Stomach smooth muscle (tissue), 2 donors: ENCODE results near the gene C1R.

ENCODE experiments used
- H3K27ac ChIP-seq: one replicate; pipeline ENCODE4 v1.7.0; 2013; ENCODE audit warnings: mild to moderate bottlenecking, low read length, inconsistent platforms
- H3K27me3 ChIP-seq, 2 donors: one replicate each; pipeline ENCODE4 v1.7.0; 2013; ENCODE audit warnings: low read length in 2 of 2; ENCODE audit not compliant: insufficient read depth in 2 of 2, control insufficient read depth in 1 of 2
- H3K36me3 ChIP-seq, 2 donors: one replicate each; pipeline ENCODE4 v1.7.0; 2013; ENCODE audit warnings: low read length in 2 of 2; ENCODE audit not compliant: control insufficient read depth in 2 of 2, insufficient read depth in 2 of 2
- H3K4me1 ChIP-seq: one replicate; pipeline ENCODE4 v1.7.0; 2013; ENCODE audit warnings: low read length; ENCODE audit not compliant: control insufficient read depth, insufficient read depth
- H3K4me3 ChIP-seq, 2 donors: one replicate each; pipeline ENCODE4 v1.7.0; 2013; ENCODE audit warnings: low read length in 2 of 2
- H3K9ac ChIP-seq, 2 donors: one replicate each; pipeline ENCODE4 v1.7.0; 2013; ENCODE audit warnings: low read length in 2 of 2, mild to moderate bottlenecking in 1 of 2
- H3K9me3 ChIP-seq, 2 donors: one replicate each; pipeline ENCODE4 v1.7.0; 2013; ENCODE audit warnings: low read length in 2 of 2; ENCODE audit not compliant: control insufficient read depth in 2 of 2
- donor health status: healthy.
- donor health status: Pancreatic carcinoma.

Gene C1R

DNA sequence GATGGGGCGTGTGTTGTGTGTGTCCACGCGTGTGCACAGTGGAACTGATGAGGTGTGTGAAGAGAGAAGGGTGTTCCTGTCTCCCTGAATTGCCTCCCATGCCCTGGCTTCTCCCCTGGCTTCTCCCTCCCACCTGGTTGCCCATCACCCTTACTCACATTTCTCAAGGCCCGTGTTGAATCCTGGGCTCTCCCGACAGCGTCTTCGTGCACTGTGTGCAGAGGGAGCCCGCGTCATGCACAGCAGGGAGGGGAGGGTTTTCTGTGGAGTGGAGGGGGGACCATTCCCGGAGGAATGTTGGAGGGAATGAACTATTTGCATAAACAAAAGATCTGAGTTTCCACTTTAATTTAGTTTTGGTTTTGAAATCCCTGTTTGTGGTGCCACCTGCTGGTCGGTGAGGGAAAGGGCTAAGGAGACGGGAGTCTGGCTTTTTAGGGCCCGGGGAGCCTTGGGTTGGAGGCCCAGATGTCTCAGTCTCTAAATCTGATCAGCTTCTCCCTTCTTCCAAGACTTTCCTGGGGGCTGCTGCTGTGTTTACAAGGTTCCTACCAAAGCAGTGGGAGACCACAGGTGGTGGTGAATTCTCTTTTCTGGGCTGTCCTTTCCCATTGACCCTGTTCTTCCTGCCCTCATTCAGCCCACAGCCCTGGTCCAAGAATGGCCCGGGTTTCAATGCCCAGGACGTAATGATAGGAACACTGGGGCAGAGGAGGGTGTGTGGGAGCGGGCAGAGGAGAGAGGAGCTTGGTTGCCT is at the start of gene C1R:
C1R (minus strand) TSS at position 217 of the 757 bp plus-strand sequence; CDS start at position 160, 57 bp downstream.
- peaks cover 10 to 16% of the 10 kb centered on the region in 2 donors for H3K36me3 ChIP-seq
- H3K4me3 ChIP-seq = peak within 1 kb of the TSS; percentile 87 to 91
- peaks cover 36% of the 10 kb centered on the region for H3K4me1 ChIP-seq
- peak within 1 kb of the TSS; percentile 85 to 90 for H3K9ac ChIP-seq
- H3K27ac ChIP-seq = peak within 1 kb of the TSS; percentile 81
- H3K27me3 ChIP-seq = no peaks in the 10 kb centered on the region
- no peaks in the 10 kb centered on the region for H3K9me3 ChIP-seq

DNA sequence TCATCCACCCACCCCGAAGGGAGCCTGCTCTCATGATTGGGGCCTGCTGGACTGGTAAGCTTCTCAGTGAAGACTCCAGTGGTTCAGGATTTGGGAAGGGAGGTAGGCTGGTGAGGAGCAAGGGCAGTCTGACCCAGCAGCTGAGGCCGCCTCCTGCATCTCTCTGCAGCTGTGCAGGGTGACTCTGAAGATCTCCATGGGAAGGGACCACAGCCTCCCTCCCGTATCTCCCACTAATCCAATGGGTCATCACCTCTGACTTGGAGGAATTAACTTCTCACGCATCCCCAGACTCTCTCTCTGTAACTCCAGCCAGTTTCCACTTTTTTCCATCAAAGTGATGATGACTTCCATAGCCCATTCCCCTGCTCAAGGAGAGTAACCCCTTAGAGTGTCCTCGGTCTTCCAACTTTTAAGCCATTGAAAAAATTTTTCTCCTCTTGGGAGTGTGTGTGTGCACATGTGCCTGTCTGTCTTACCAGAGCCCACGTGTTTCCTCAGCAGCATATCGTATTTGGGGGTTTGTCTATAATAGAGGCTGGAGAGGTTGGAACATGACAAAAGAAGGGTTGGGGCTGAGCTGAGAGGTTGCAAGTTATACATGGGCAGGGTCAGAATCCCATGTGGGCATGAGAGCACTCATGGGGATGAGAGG is 49.2 kb upstream of the C1R start:
- no peak overlapping the region for H3K4me3 ChIP-seq
- H3K9ac ChIP-seq = no peak overlapping the region
- H3K27ac ChIP-seq = no peak overlapping the region
- H3K27me3 ChIP-seq = no peaks in the 10 kb centered on the region
- no peaks in the 10 kb centered on the region for H3K9me3 ChIP-seq
- H3K4me1 ChIP-seq = no peaks in the 10 kb centered on the region
- H3K36me3 ChIP-seq = peaks cover 15 to 22% of the 10 kb centered on the region in 2 donors

DNA sequence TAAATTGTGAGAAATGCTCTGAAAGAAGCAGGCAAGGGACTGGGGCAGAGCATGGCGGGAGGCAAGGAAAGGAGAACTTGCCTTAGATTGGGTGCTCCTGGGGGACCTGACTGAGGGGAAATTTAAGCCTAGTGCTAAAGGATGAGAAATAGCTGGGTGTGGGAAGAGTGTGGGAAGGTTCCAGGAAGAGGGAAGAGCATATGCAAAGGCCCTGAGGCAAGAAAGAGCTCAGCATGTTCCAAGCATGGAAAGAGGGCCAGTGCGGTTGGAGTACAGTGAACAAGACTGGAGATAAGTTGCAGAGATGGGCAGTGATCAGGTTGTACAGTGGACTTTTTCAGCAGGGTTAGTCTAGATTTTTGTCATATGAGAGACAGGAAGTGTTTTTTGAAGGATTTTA is 47.0 kb upstream of the C1R start:
- Histone ChIP-seq H3K9me3 (no peaks in the 10 kb centered on the region), H3K27ac (no peak overlapping the region), H3K4me3 (no peak overlapping the region), H3K36me3 (peaks cover 28 to 30% of the 10 kb centered on the region in 2 donors), H3K4me1 (no peaks in the 10 kb centered on the region), H3K9ac (no peak overlapping the region), H3K27me3 (no peaks in the 10 kb centered on the region)

DNA sequence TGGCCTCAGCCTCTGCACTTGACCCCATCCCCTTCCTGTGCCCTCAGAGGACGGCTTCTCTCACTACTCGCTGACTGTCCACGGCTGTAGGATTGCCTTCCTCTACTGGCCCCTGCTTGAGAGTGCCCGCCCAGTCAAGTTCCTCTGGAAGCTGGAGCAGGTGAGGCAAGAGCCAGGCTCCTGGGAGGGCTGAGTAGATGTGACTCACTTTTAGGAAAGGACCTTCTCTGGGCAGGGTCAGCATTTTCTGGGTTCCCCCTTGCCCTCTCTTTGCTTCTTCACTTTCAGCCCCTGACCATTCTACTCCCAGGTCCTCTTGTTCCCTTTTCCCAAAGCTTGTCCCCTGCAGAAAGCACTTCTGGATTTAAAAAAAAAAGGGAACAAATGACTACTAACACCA is 45.7 kb upstream of the C1R start:
- Histone ChIP-seq H3K27me3 (no peaks in the 10 kb centered on the region), H3K36me3 (peaks cover 28% of the 10 kb centered on the region in 2 donors), H3K4me3 (no peak overlapping the region), H3K9me3 (no peaks in the 10 kb centered on the region), H3K27ac (no peak overlapping the region), H3K9ac (no peak overlapping the region), H3K4me1 (no peaks in the 10 kb centered on the region)

DNA sequence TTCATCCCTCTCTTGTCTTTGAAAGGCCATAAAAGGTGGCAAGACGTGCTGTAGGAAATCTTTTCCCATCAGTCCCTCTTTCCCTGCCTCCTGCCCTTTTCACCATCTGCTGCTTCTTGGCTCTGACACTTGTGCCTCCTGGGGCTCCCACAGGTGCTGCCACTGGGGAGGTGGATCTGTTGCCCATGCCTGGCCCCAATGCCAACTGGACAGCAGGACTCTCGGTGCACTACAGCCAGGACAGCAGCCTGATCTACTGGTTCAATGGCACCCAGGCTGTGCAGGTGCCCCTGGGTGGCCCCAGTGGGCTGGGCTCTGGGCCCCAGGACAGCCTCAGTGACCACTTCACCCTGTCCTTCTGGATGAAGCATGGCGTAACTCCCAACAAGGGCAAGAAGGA is 44.4 kb upstream of the C1R start:
- peaks cover 23 to 25% of the 10 kb centered on the region in 2 donors for H3K36me3 ChIP-seq

DNA sequence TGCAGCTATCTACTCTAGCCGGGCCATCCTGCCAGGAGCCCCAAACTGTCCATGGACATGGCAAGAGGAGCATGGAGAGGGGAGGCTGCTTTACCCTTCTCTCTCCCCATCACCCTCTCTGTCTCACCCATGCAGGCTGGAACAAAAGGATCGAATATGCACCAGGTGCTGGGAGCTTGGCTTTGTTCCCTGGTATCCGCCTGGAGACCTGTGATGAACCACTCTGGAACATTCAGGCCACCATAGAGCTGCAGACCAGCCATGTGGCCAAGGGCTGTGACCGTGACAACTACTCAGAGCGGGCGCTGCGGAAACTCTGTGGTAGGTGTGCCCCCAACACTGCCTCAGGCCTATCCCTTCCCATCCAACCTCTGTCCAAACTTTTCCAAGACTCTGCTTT is 43.8 kb upstream of the C1R start:
- H3K9ac ChIP-seq = no peak overlapping the region
- H3K4me1 ChIP-seq = peaks cover 5% of the 10 kb centered on the region
- H3K27ac ChIP-seq = no peak overlapping the region
- H3K27me3 ChIP-seq = no peaks in the 10 kb centered on the region
- H3K4me3 ChIP-seq = no peak overlapping the region
- H3K9me3 ChIP-seq = no peaks in the 10 kb centered on the region
- H3K36me3 ChIP-seq = peaks cover 20 to 21% of the 10 kb centered on the region in 2 donors

More for the DNA sequence above, 44.4 kb upstream of the C1R start:
- Histone ChIP-seq H3K27me3 (no peaks in the 10 kb centered on the region), H3K27ac (no peak overlapping the region), H3K4me1 (no peaks in the 10 kb centered on the region), H3K4me3 (no peak overlapping the region), H3K9ac (no peak overlapping the region), H3K9me3 (no peaks in the 10 kb centered on the region)

GRCh38 chr12:7134396-7135166 is 42.3 kb upstream of the C1R start:
- Histone ChIP-seq H3K4me1 (peaks cover 15% of the 10 kb centered on the region), H3K36me3 (peaks cover 20 to 21% of the 10 kb centered on the region in 2 donors), H3K27me3 (no peaks in the 10 kb centered on the region), H3K9me3 (no peaks in the 10 kb centered on the region), H3K9ac (no peak overlapping the region), H3K4me3 (no peak overlapping the region), H3K27ac (no peak overlapping the region)

- Histone ChIP-seq H3K36me3 (peaks cover 9 to 14% of the 10 kb centered on the region in 2 donors), H3K27ac (no peak overlapping the region), H3K27me3 (no peaks in the 10 kb centered on the region), H3K4me1 (peaks cover 23% of the 10 kb centered on the region), H3K9me3 (no peaks in the 10 kb centered on the region), H3K9ac (peak overlapping the region in 1 of 2 donors; percentile 75), H3K4me3 (peak overlapping the region; percentile 86)
These were observed 39.2 kb upstream of the C1R start for GRCh38 chr12:7131502-7131866.

DNA sequence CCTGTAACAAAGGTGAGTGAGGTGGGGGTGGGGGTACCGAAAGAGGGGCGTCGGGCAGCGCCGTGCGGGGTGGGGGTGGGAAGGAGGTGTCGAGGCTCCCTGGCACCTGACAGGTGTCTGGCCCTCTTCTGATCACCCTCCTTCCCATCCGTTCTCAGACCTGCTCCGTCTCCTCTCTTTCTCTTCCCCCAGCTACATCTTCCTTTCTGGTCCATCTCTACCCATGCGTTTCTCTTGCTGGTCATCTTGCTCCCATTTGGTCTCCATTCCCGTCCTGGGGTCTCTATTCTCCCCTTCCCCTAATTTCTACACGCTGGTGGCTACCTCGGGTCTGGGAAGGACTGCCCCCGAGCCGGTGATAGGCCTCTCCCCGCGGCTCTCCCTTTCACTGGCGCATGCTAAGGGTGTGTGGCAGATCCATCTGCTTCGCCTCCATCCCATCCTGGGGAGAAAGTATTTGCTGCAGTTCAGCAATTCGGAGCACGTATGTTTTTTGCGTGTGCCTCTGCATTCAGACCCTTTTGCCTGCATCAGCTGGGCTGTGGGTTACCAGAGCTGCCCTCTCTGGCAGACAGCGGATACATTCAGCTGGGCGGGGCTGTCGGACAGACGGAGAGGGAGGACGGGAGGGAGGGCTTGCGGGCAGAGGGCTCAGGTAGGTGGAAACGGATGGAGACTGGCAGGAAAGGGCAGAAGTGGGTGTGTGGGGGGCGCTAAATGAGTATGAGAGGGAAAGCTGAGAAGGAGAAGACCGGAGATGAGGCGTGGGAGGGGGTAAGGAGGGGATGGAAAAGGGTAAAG is 38.7 kb upstream of the C1R start:
- H3K9me3 ChIP-seq = no peaks in the 10 kb centered on the region
- H3K9ac ChIP-seq = peak overlapping the region; percentile 73 to 75
- peaks cover 5 to 8% of the 10 kb centered on the region in 2 donors for H3K36me3 ChIP-seq
- peak overlapping the region; percentile 86 for H3K4me3 ChIP-seq
- H3K27me3 ChIP-seq = no peaks in the 10 kb centered on the region
- H3K4me1 ChIP-seq = peaks cover 23% of the 10 kb centered on the region
- H3K27ac ChIP-seq = peak overlapping the region; percentile 46
